Activated CD4-positive, alpha-beta T cell treated with anti-CD3 and anti-CD28 coated beads for 4 hours (primary cell): ENCODE measurements around the gene KCNN3.

Experiments used
- DNase-seq, 2 donors: peaks; one replicate each; pipeline ENCODE4 v3.0.0-alpha.2; 2020

Gene KCNN3

DNA sequence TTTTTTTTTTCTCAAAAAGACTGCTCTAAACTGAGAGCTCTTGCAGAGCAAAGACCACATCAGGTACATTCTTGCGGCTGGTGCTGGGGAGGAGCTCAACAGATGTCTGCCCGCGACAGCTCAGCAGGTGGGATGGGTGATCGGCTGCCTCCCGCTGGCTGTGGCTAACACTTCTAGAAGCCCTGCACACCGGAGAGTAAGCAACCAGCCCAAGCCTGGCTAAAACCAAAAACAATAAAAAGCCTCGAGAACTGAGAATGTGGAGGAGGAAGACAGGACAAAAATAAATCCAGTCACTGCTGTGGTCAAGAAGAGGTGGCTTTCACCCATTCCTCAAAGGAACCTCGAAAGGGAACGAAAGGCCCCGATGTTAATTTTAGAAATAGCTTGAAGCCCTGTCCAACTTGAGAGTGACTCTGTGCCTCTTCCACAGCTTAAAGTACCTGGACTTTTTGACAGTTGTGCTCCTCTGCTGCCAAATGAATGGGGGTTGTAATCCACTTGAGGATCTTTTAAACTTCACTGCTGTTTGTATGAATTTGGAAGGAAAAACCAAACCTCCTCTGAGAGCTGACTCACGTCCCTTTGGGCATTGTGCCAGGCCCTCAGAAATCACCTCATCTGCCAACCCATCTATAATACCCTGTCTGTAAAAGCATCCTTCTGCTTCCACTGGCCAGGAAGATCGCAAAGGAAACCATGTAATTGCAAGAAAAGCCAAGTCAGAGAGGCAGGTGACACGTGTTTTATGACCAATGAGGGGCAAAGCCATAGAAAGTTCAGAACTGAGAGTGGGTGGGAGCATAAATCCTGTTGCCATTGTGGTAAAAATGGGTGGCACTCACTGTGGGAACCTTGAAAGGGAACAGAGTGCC is 78.6 kb downstream of the KCNN3 start:
- peak; percentile 74 to 81 for DNase-seq

GRCh38 chr1:154788886-154789285 is 81.2 kb downstream of the KCNN3 start:
- no peak for DNase-seq

- no peak for DNase-seq
Observed at GRCh38 chr1:154788110-154788870, 81.8 kb downstream of the KCNN3 start.

DNA sequence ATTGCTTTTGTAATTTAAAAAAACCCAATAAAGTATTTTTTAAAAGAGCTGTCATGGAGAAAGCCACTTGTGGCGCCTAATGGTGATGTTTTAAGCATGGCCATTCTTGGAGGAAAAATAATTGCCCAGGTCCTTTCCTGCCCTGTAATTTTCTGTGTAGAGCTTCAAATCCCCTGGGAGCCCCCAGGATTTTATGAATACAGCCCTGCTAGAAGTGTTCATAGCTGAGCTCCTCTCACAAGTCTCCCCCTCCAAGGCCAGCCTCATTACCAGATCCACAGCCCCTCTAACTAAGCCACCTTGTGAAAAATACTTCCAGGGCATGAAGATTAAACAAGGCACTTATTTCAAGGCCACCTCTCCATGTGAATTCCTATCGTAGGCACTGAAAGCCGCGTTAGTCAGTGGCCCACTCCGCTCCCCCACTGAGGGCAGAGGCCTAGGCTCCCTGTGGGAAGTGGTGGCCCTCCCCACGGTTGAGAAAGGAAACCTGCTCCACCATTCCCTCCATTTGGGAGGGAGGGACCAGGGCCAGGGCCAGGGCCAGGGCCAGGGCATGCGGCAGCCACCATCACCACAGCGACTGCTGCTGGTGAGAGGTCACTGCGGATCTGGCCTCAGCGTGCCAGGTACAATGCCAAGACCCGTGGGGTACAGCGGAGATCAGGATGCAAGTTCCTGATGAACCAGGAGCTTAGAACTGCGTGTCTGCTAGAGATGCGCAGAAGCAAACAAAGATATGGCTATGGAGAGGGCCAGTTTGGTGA is 83.1 kb downstream of the KCNN3 start:
- no peak for DNase-seq

DNA sequence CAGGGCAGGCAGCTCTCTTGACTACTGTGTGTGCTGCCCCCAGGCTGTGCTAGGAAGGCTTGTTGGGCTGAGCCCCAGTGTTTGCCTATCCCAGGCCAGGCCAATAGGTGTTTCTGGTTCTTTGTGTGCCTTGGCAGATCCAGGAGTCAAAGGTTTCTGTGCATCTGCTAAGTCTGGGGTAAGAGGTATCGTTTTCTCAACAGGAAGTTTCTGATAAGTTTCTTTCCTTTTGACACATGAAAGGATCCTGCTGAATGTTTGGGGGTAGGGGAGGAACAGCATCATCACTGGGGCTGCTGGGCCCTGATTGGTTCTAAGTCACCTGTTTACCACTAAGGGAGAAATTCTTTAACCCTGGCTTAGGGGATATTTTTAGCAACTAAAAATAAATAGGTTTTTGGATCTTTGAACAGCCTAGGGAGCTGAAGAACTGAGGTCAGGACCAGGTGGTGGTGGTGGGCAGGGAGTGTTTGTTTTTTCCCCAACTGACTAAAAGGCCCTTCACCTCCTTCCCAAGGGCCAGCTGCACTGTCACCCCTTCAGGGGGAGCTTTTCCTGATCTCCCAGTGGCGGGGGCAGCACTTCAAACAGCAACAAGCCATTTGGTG is 85.1 kb downstream of the KCNN3 start:
- DNase-seq, result peak; percentile 49 to 53

DNA sequence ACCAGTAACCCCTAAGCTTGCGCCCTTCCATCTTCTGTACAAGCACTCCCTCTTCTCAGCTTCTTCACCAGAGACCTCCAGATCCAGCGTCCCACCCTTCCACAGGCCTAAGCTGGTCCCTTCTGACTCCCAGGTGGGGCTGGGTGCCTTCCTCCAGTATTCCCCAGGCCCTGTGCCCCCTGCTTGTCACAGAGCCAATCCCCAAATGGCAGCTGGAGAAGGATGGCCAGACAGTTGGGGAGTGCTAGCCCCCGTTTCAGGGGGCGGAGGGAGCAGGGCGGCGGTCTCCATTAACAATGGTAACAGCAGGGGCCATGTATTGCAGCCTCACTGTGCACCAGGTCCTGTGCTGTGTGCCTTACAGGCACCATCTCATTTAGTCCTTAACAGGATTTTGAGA is 85.7 kb downstream of the KCNN3 start:
- no peak for DNase-seq

DNA sequence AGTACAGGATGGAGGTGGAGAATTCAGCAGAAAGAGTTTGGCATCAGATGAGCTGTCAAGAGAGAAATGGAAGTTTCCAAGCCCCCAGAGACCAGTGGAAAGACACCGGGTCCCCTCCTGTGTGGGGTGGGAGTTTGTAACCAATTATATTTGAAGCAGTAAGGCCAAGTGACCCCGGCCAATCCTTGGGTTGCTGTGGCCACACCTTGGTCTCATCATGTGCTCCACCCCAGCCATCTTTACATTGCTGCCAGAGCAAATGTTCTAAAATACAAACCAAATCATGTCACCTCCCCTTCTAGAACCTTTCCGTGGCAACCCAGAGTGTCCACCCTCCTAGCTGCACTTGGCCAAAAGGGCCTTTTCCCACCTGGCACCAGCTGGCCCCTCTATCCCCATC is 86.1 kb downstream of the KCNN3 start:
- no peak for DNase-seq

- no peak for DNase-seq
Observed at GRCh38 chr1:154780541-154780940, 89.5 kb downstream of the KCNN3 start.

- no peak for DNase-seq
Observed at GRCh38 chr1:154779551-154780189, 90.4 kb downstream of the KCNN3 start.

DNA sequence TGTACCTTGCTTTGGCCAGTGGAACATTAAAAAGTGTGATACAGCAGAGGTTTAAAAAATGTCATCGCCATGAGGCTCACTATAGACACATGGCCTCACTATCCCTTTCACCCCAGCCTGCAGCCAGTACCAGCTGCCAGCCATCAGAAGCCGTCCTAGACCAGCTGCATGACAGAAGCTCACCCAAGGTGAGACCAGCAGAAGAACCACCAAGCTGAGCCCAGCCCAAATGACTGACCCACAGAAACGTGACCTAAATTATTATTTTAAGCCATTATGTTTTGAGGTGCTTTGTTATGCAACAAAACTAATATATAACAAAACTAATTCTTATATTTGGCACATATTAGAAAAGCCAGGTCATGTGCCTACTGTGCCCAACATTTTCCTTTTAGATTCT is 91.1 kb downstream of the KCNN3 start:
- no peak for DNase-seq

DNA sequence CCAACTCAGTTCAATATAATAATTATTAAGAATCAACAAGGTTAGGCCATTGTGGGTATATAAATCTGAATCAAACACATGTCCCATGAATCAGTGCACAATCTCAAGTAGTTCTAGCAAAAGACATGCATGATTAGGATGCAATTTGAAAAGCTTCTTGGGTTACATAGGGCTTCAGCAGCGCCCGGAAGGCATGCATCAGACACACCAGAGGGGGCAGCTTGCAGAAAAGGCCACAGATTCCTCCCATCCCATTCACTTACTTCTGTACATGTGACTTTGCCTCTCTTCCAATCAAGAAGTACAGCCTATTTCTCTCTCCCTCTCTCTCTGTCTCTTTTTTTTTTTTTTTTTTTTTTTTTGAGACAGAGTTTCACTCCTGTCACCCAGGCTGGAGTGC is 91.8 kb downstream of the KCNN3 start:
- DNase-seq, result no peak

DNA sequence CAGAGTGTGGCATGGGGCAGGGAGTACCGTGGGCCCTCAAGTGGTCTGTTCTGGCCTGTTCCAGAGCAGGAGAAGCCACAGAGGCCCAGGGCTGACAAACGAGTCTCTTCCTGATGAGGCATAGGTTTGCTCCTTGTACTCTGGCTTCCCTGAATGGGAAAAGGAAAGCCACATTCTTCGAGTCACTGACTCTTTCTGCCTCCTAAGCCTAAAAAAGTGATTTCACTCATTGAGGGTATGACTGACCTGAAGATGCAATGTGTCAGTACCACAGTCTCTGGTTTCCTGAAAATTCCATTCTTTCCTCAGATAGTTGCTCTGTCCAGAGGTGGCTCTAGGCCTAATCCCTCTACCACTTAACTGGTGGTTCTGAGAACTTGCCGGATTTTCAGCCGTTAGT is 92.3 kb downstream of the KCNN3 start:
- DNase-seq, result no peak

DNA sequence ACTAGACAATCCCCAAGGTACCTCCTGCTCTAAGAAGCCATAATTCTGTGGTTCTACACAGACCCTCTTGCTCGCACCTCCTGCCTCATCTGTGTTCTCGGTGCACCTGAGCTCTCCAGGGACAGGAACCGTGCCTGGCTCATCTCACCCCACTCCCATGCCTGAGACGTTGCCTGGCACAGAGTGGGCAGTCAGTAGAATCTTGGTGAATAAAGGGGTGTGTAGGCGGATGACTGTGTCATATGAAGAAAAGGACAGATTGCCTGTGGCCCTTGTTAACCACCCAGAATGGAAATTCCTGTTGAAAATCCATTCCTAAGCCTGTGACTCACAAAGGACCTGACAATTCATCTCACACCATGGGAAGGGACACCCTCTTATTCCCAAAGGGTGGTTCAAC is 92.9 kb downstream of the KCNN3 start:
- no peak for DNase-seq

DNA sequence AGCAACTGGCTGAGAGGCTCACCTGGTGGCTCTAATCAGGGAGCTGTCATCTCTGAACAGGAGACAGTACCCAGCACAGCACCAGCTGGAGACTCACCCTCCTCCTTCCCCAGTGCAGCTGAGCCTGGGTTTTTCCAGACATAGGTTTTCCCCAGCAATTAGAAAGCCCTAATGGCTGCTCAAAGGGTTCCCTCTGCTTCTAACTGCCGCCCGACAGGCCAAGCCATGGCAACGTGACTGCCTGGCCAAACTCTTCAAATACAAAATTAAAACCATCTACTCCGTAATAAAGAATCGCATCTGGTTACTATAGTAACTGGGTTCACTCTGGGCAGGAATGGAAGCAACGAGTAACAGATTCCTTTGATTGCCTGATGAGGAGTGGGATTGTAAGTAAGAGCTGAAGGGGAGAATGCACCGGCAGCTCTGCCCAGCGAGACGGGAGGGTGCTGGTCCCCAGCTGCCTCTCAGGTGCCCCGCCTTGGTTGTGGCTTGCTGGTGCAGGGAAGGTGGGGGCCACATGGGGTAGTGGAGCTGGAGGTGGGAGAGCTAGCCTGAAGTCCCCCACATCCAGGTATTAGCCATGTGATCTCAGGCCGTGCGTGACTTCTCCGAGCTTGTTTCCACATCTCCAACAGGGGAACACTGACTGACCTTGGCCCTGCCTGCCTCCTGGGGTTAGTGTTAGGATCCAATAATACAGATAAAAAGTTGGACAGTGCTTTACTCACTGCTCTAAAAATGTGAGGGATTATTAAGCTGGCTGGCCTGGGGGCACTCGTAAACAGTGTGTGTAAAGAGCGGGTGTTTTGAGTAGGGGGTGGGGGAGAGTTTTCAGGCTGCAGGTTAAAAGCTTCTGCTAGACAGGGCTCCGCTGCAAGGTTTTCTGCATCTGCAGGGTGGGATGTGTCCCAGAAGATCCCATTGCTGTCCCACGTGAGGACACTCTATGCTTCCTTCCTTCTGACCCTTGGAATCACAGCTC is 94.2 kb downstream of the KCNN3 start:
- no peak for DNase-seq

GRCh38 chr1:154774175-154774855 is 95.8 kb downstream of the KCNN3 start:
- no peak for DNase-seq

GRCh38 chr1:154773551-154773950 is 96.5 kb downstream of the KCNN3 start:
- no peak for DNase-seq

DNA sequence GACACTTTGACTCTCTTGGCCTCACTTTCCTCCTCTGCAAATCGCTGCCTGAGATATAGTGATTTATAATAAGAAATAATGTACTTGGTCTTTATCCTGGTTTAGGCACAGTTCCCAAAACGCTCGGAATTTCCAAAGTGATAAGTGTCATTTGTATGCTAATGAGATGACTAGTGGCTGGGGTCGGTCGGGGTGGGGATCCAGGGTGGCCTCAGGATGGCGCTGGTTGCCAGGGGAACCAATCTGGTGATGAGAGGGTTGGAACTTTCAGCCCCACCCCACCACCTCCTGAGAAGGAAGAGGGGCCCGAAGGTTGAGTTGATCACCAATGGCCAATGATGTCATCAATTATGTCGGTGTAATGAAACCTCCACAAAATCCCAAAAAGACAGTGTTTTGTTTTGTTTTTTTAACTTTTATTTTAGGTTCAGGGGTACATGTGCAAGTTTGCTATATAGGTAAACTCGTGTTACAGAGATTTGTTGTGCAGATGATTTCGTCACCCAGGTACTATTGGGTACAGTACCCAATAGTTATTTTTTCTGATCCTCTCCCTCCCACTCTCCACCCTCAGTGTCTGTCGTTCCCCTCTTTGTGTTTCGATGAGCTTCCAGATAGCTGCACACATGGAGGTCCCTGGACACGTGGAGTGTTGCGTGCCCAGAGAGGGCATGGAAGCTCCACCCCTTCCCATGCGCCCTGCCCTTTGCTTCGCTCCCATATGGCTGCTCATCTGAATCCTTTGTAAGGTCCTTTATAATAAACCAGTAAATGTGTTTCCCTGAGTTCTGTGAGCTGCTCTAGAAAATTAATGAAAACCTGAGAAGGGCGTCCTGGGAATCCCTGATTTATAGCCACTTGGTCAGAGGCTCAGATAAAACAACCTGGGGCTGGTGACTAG is 97.2 kb downstream of the KCNN3 start:
- no peak for DNase-seq

DNA sequence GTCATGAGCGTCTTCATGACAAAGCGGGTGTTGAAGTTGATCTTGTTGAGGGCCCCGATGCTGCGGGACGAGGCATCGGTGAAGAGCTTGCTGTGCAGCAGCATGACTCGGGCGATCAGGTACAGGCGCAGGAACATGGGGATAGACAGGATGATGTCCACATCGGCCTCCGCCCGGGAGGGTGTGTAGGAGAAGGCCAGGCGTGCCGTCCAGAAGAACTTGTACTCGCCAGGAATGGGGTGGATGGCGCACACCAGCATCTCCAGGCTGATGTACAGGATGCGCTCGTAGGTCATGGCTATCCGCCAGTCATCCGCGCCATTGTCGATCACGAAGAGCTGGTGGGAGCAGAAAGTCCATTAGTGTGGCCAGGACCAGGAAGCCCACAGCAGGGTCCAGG is 98.0 kb downstream of the KCNN3 start:
- DNase-seq, result no peak

DNA sequence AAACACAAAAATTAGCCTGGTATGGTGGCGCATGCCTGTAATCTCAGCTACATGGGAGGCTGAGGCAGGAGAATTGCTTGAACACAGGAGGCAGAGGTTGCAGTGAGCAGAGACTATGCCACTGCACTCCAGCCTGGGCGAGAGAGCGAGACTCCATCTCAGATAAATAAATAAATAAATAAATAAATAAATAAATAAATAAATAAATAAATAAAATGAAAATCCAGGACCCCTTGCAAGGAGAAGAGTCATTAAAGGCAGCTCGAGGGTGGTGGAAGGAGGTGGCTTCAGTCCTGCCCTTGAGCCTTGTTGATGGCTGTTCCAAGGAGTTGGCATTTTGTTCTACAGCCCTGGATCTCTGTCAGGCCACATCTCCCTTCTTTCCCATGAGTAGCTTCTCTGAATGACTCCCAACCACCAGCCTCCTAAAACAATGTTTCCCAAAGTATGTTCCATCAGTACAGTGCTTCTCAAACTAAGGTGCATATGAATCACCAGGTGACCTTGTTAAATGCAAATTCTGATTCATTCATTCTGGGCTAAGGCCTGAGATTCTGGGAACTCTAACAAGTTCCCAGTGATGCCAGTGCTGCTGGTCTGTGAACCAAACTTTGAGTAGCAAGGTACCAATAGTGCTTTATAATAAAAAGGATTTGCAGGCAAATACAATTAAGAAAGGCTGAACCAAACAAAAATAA is 99.0 kb downstream of the KCNN3 start:
- DNase-seq, result no peak
